ENCODE measurements around the gene SCP2. TPM values are rescaled to one million over a fixed set of nuclear protein-coding genes. Genes with fewer than 3 reads are reported as not detected.

SCP2 gene
- total and polyA plus RNA-seq, 8 donors: 130 to 208 (median 148) TPM

Small RNAs within 50 kb of the gene (microRNA-seq; reads per million reads assigned to microRNA genes)
- gene MIR1273F (0 reads per million in 2 donors), gene MIR1273G (0 reads per million in 2 donors), gene MIR5095 (0 reads per million in 2 donors)

Other genes with a start within 250 kb of the SCP2 start
- 10 to 100 TPM; 13.4 to 24.8 TPM for gene COA7, start 228.9 kb upstream of the SCP2 start, total RNA-seq
- 10 to 100 TPM in 5 of 6 donors, 1 to 10 TPM in 1; 9.8 to 13.9 (median 12.3) TPM for gene COA7, start 228.9 kb upstream of the SCP2 start, polyA plus RNA-seq (ENCODE audit: insufficient read length in 6 of 6)
- 10 to 100 TPM; 34.4 to 34.6 TPM for gene ZYG11B, start 200.8 kb upstream of the SCP2 start, total RNA-seq
- gene ZYG11B, start 200.8 kb upstream of the SCP2 start, polyA plus RNA-seq (ENCODE audit: insufficient read length in 6 of 6): 10 to 100 TPM; 23.3 to 28.7 (median 27.3) TPM
- gene ZYG11A, start 84.5 kb upstream of the SCP2 start, total RNA-seq: under 1 TPM in 1 of 2 donors, not detected in 1; 0.12 TPM
- under 1 TPM; 0.09 to 0.27 (median 0.16) TPM for gene ZYG11A, start 84.5 kb upstream of the SCP2 start, polyA plus RNA-seq (ENCODE audit: insufficient read length in 6 of 6)
- 10 to 100 TPM; 64.0 to 81.6 TPM for gene ECHDC2, start 5.5 kb upstream of the SCP2 start, total RNA-seq
- gene ECHDC2, start 5.5 kb upstream of the SCP2 start, polyA plus RNA-seq (ENCODE audit: insufficient read length in 6 of 6): 100 to 1,000 TPM; 119 to 196 (median 161) TPM
- gene PODN, start 134.9 kb downstream of the SCP2 start, total RNA-seq: 10 to 100 TPM; 48.7 to 48.8 TPM
- gene PODN, start 134.9 kb downstream of the SCP2 start, polyA plus RNA-seq (ENCODE audit: insufficient read length in 6 of 6): 10 to 100 TPM; 10.5 to 13.8 (median 11.4) TPM
- gene SLC1A7, start 215.4 kb downstream of the SCP2 start, total RNA-seq: 1 to 10 TPM in 1 of 2 donors, under 1 TPM in 1; 0.44 to 1.2 TPM
- gene SLC1A7, start 215.4 kb downstream of the SCP2 start, polyA plus RNA-seq (ENCODE audit: insufficient read length in 6 of 6): under 1 TPM; 0.38 to 0.66 (median 0.56) TPM